Mesendoderm (in vitro differentiated cells): ENCODE measurements around the gene SYNPO.
A peak's percentile ranks its signal among the peaks of the same experiment; 100 is the strongest.

Experiments
- DNase-seq: peaks from one replicate; pipeline ENCODE4 v3.0.0; 2013
- H2AK5ac ChIP-seq: 2 replicates; pipeline ENCODE4 v1.6.1; 2013; ENCODE audit warnings: low read length, inconsistent platforms
- H2BK120ac ChIP-seq: 2 replicates; pipeline ENCODE4 v1.6.1; 2013; ENCODE audit warnings: low read depth, mild to moderate bottlenecking, low read length, moderate library complexity, mixed read lengths
- H2BK15ac ChIP-seq: replicated peaks from 2 replicates; pipeline ENCODE4 v1.6.1; 2013; ENCODE audit warnings: low read depth, mild to moderate bottlenecking, moderate library complexity
- H2BK5ac ChIP-seq: 2 replicates; pipeline ENCODE4 v1.6.1; 2013; ENCODE audit warnings: low read length, inconsistent platforms
- H3K18ac ChIP-seq: 2 replicates; pipeline ENCODE4 v1.6.1; 2013; ENCODE audit warnings: mild to moderate bottlenecking, low read length, mixed read lengths
- H3K23ac ChIP-seq: one replicate; pipeline ENCODE4 v1.6.1; 2013; ENCODE audit warnings: low read length
- H3K27ac ChIP-seq: 2 replicates; pipeline ENCODE4 v1.5.1; 2013; ENCODE audit warnings: low read depth, mild to moderate bottlenecking, inconsistent platforms, low read length, moderate library complexity
- H3K27me3 ChIP-seq: 2 replicates; pipeline ENCODE4 v1.6.1; 2013; ENCODE audit warnings: low read length, control low read depth, mild to moderate bottlenecking, inconsistent platforms; ENCODE audit not compliant: insufficient read depth, poor library complexity
- H3K36me3 ChIP-seq: 2 replicates; pipeline ENCODE4 v1.6.1; 2013; ENCODE audit warnings: low read length, inconsistent platforms; ENCODE audit not compliant: control insufficient read depth, insufficient read depth
- H3K4ac ChIP-seq: one replicate; pipeline ENCODE4 v1.6.1; 2013; ENCODE audit warnings: low read depth, mild to moderate bottlenecking, low read length, moderate library complexity
- H3K4me1 ChIP-seq: 2 replicates; pipeline ENCODE4 v1.6.1; 2013; ENCODE audit warnings: low read depth, low read length, inconsistent platforms; ENCODE audit not compliant: control insufficient read depth
- H3K4me2 ChIP-seq: 2 replicates; pipeline ENCODE4 v1.6.1; 2013; ENCODE audit warnings: low read length
- H3K4me3 ChIP-seq: 2 replicates; pipeline ENCODE4 v1.5.1; 2013; ENCODE audit warnings: mild to moderate bottlenecking, low read length
- H3K56ac ChIP-seq: one replicate; pipeline ENCODE4 v1.6.1; 2013; ENCODE audit warnings: low read length
- H3K79me1 ChIP-seq: 2 replicates; pipeline ENCODE4 v1.6.1; 2013; ENCODE audit warnings: low read length, inconsistent platforms
- H3K79me2 ChIP-seq: 2 replicates; pipeline ENCODE4 v1.6.1; 2013; ENCODE audit warnings: mild to moderate bottlenecking, low read length; ENCODE audit not compliant: control insufficient read depth, insufficient read depth
- H3K9ac ChIP-seq: 2 replicates; pipeline ENCODE4 v1.6.1; 2013; ENCODE audit warnings: low read length, inconsistent platforms
- H4K5ac ChIP-seq: one replicate; pipeline ENCODE4 v1.6.1; 2013; ENCODE audit warnings: low read length
- H4K8ac ChIP-seq: one replicate; pipeline ENCODE4 v1.6.1; 2013; ENCODE audit warnings: low read depth, mild to moderate bottlenecking, control low read depth, low read length, moderate library complexity
- WGBS: extraction: QIAGEN DNeasy Blood & Tissue Kit; methylation state at CpG from one replicate; pipeline ENCODE4 v1.1.7; 2013; ENCODE audit warnings: low lambda C conversion rate, missing lambda C conversion rate; ENCODE audit not compliant: insufficient coverage; ENCODE audit errors: extremely low coverage; 5-methylcytosine and 5-hydroxymethylcytosine counted together

Gene SYNPO

DNA sequence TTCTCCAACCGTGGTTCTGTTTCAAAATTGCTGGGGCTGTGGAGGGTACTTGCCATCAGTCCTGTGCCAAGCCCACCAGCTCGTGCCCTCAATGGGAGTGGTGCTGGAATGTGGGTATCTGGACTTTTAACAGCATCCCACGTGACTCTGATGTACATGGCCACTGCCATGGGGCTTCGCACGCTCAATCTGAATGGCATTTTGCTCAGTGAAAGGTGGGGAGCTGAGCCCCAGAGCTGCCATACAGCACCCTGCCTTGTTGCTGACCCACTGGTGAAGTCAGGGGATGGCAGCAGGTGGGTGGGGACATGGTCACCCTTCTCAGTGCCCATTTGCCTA, 16.6 kb upstream of the SYNPO start:
- no peak overlapping the region for H3K4ac ChIP-seq
- H3K18ac ChIP-seq, result no peak overlapping the region
- no peak overlapping the region for H2BK120ac ChIP-seq
- no peaks in the 10 kb centered on the region for H3K79me2 ChIP-seq
- H3K27ac ChIP-seq, result no peak overlapping the region
- H3K79me1 ChIP-seq, result no peaks in the 10 kb centered on the region
- no CpG with 5 or more reads among the region's 5 CpGs for WGBS
- DNase-seq, result no peak
- no peak overlapping the region for H3K4me2 ChIP-seq
- no peaks in the 10 kb centered on the region for H3K27me3 ChIP-seq
- H3K36me3 ChIP-seq, result no peaks in the 10 kb centered on the region
- no peak overlapping the region for H2AK5ac ChIP-seq
- H3K23ac ChIP-seq, result no peak overlapping the region
- no peak overlapping the region for H3K4me3 ChIP-seq
- no peak overlapping the region for H3K9ac ChIP-seq
- H3K56ac ChIP-seq, result peak overlapping the region; percentile 6
- no peak overlapping the region for H2BK15ac ChIP-seq
- peaks cover 9% of the 10 kb centered on the region for H3K4me1 ChIP-seq
- no peak overlapping the region for H2BK5ac ChIP-seq
- no peak overlapping the region for H4K5ac ChIP-seq
- H4K8ac ChIP-seq, result no peak overlapping the region

GRCh38 chr5:150624334-150625163, 15.9 kb upstream of the SYNPO start:
- no peaks in the 10 kb centered on the region for H3K27me3 ChIP-seq
- H3K36me3 ChIP-seq, result no peaks in the 10 kb centered on the region
- peak overlapping the region; percentile 70 for H3K4me2 ChIP-seq
- peak overlapping the region; percentile 45 for H3K4ac ChIP-seq
- H3K23ac ChIP-seq, result peak overlapping the region; percentile 59
- no peak for DNase-seq
- no CpG with 5 or more reads among the region's 74 CpGs for WGBS
- no peak overlapping the region for H2BK5ac ChIP-seq
- H3K9ac ChIP-seq, result peak overlapping the region; percentile 64
- H3K18ac ChIP-seq, result peak overlapping the region; percentile 34
- no peak overlapping the region for H4K5ac ChIP-seq
- no peak overlapping the region for H2BK15ac ChIP-seq
- H3K4me3 ChIP-seq, result peak overlapping the region; percentile 8
- no peak overlapping the region for H4K8ac ChIP-seq
- H3K56ac ChIP-seq, result peak overlapping the region; percentile 73
- no peak overlapping the region for H2BK120ac ChIP-seq
- H3K79me1 ChIP-seq, result no peaks in the 10 kb centered on the region
- H3K4me1 ChIP-seq, result peaks cover 5% of the 10 kb centered on the region
- no peak overlapping the region for H3K27ac ChIP-seq
- no peaks in the 10 kb centered on the region for H3K79me2 ChIP-seq
- no peak overlapping the region for H2AK5ac ChIP-seq

GRCh38 chr5:150625164-150625535, 15.3 kb upstream of the SYNPO start:
- DNase-seq, result no peak
- Histone ChIP-seq H3K79me1 (no peaks in the 10 kb centered on the region), H2AK5ac (no peak overlapping the region), H3K56ac (peak overlapping the region; percentile 73), H2BK5ac (no peak overlapping the region), H3K27ac (no peak overlapping the region), H3K36me3 (no peaks in the 10 kb centered on the region), H3K23ac (peak overlapping the region; percentile 59), H3K27me3 (no peaks in the 10 kb centered on the region), H3K18ac (no peak overlapping the region), H2BK15ac (no peak overlapping the region), H3K4me2 (peak overlapping the region; percentile 70), H4K8ac (no peak overlapping the region), H3K4me3 (peak overlapping the region; percentile 8), H3K4me1 (peaks cover 2% of the 10 kb centered on the region), H2BK120ac (no peak overlapping the region), H3K79me2 (no peaks in the 10 kb centered on the region), H4K5ac (no peak overlapping the region), H3K4ac (no peak overlapping the region), H3K9ac (peak overlapping the region; percentile 64)
- no CpG with 5 or more reads among the region's 19 CpGs for WGBS

DNA sequence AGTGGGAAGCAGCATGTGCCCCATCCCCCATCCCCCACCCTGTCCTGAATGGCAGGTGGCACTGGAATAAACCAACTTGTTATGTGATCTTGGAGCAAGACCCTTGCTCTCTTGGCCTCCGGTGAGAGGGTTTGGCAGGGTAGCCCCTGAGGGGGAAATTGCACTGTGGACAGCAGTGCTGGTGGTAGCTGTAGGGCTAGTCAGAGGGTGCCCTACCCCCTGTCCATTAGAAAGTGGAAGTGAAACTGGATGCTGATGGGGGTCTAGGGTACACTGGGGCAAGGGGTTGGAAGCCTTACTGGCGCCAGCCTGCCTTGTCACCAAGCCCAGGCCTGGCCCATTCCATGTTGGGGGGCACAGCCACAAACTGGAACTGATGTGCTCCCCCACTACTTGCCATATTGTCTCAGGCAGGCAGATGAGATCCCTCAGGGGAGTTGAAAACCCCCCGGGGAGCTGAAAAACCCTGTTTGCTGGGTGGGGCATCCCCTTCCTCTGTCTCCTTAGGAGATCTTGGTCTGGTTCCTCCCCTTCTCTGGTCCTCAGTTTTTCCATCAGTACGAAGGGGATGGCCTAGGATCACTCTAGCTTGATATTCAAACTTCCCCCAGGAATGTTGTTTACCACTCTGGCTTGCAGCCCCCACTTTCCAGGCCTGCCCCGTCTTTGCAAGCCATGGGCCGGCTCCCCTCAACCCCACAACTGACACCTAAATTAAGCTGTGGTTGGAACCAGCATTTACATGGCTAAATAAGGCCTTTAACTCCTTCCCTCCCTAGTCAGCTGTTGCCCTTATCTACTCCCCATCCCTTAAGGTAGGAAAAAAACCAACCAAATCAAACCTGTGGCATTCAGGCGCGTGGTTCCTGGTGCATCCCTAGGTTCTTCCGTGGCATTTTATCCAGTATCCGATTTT, 14.4 kb upstream of the SYNPO start:
- no peak for DNase-seq
- Histone ChIP-seq H4K5ac (no peak overlapping the region), H2BK120ac (no peak overlapping the region), H3K18ac (no peak overlapping the region), H3K27ac (no peak overlapping the region), H3K4ac (no peak overlapping the region), H3K79me1 (no peaks in the 10 kb centered on the region), H4K8ac (no peak overlapping the region), H3K23ac (no peak overlapping the region), H3K4me2 (no peak overlapping the region), H2BK5ac (no peak overlapping the region), H2AK5ac (no peak overlapping the region), H3K4me1 (peaks cover 2% of the 10 kb centered on the region), H3K36me3 (no peaks in the 10 kb centered on the region), H3K56ac (no peak overlapping the region), H3K9ac (no peak overlapping the region), H3K4me3 (no peak overlapping the region), H3K79me2 (no peaks in the 10 kb centered on the region), H2BK15ac (no peak overlapping the region), H3K27me3 (no peaks in the 10 kb centered on the region)
- no CpG with 5 or more reads among the region's 10 CpGs for WGBS

- Histone ChIP-seq H3K18ac (no peak overlapping the region), H4K5ac (no peak overlapping the region), H3K27me3 (no peaks in the 10 kb centered on the region), H3K4me3 (no peak overlapping the region), H4K8ac (no peak overlapping the region), H3K4me2 (no peak overlapping the region), H3K4ac (no peak overlapping the region), H3K36me3 (no peaks in the 10 kb centered on the region), H2BK120ac (no peak overlapping the region), H3K4me1 (peaks cover 2% of the 10 kb centered on the region), H3K27ac (no peak overlapping the region), H2AK5ac (no peak overlapping the region), H3K79me2 (no peaks in the 10 kb centered on the region), H2BK5ac (no peak overlapping the region), H3K9ac (no peak overlapping the region), H3K56ac (no peak overlapping the region), H3K79me1 (no peaks in the 10 kb centered on the region), H3K23ac (no peak overlapping the region), H2BK15ac (no peak overlapping the region)
- no peak for DNase-seq
- WGBS, result no CpG with 5 or more reads among the region's 5 CpGs
Measured at GRCh38 chr5:150626853-150627276, 13.6 kb upstream of the SYNPO start.
